PC-9 (cell line): ENCODE measurements around the gene HDGFL2. TPM values are rescaled to one million over a fixed set of nuclear protein-coding genes. Genes with fewer than 3 reads are reported as not detected.

Source experiments
- BruUV-seq: library from RNA; stranded (reverse); fragments of 400-500 nt; replicated peaks from 2 replicates; lab custom pipeline; 2021; lab: Mats Ljungman, UMichigan
- CTCF ChIA-PET: fragments of 300-600 bp; sonication (Branson Sonifier 250); formaldehyde crosslinking; loops from one replicate; lab custom pipeline; 2022; ENCODE audit warnings: antibody characterized with exemption; lab: Charles Lee
- POLR2A ChIA-PET: fragments of 300-600 bp; sonication (Branson Sonifier 250); formaldehyde crosslinking; loops from one replicate; lab custom pipeline; 2022; ENCODE audit warnings: antibody characterized with exemption; ENCODE audit not compliant: unreplicated experiment; lab: Charles Lee
- DNase-seq, 2 experiments: peaks; one replicate each; pipeline versions ENCODE4 v3.0.0 to v3.0.0-alpha.2; 2015 to 2022; ENCODE audit warnings: mixed read lengths in 1 of 2
- H2AFZ ChIP-seq: fragments of 200-600 bp; sonication (generic); 2 replicates; pipeline ENCODE4 v1.8.1; 2017; ENCODE audit warnings: antibody characterized with exemption
- H3F3A ChIP-seq: fragments of 200-600 bp; sonication (generic); 2 replicates; pipeline ENCODE4 v1.8.1; 2017; ENCODE audit warnings: antibody characterized with exemption, mild to moderate bottlenecking, low read depth; ENCODE audit not compliant: insufficient read depth
- H3K27ac ChIP-seq: fragments of 200-600 bp; sonication (generic); 2 replicates; pipeline ENCODE4 v1.6.1; 2016; ENCODE audit warnings: mixed run types
- H3K27me3 ChIP-seq: fragments of 200-600 bp; sonication (generic); 2 replicates; pipeline ENCODE4 v1.6.1; 2016; ENCODE audit warnings: low read depth, mixed run types; ENCODE audit not compliant: insufficient read depth
- H3K36me3 ChIP-seq: fragments of 200-600 bp; sonication (generic); 2 replicates; pipeline ENCODE4 v1.6.1; 2016; ENCODE audit warnings: low read depth, mixed run types
- H3K4me1 ChIP-seq: fragments of 200-600 bp; sonication (generic); replicated peaks from 2 replicates; pipeline ENCODE4 v1.6.1; 2016; ENCODE audit warnings: mixed run types; ENCODE audit not compliant: insufficient read depth
- H3K4me2 ChIP-seq: fragments of 200-600 bp; sonication (generic); 2 replicates; pipeline ENCODE4 v1.6.1; 2017; ENCODE audit warnings: mixed run types
- H3K4me3 ChIP-seq: fragments of 200-600 bp; sonication (generic); 2 replicates; pipeline ENCODE4 v1.6.1; 2016; ENCODE audit warnings: mixed run types
- H3K79me2 ChIP-seq: fragments of 200-600 bp; sonication (generic); 2 replicates; pipeline ENCODE4 v1.6.1; 2017; ENCODE audit warnings: low read depth, mixed run types
- H3K9me2 ChIP-seq: fragments of 200-600 bp; sonication (generic); 2 replicates; pipeline ENCODE4 v1.8.1; 2017; ENCODE audit warnings: mild to moderate bottlenecking; ENCODE audit not compliant: insufficient read depth
- H3K9me3 ChIP-seq: fragments of 200-600 bp; sonication (generic); 2 replicates; pipeline ENCODE4 v1.8.1; 2016; ENCODE audit warnings: low read depth; ENCODE audit not compliant: insufficient read depth
- H4K20me1 ChIP-seq: fragments of 200-600 bp; sonication (generic); 2 replicates; pipeline ENCODE4 v1.8.1; 2017; ENCODE audit not compliant: insufficient read depth
- EZH2 ChIP-seq: fragments of 200-600 bp; sonication (generic); IDR thresholded peaks from 2 replicates; pipeline ENCODE4 v1.8.0; 2017; ENCODE audit warnings: antibody characterized with exemption, low read depth
- intact Hi-C: fragments of 100-400 bp; cut with micrococcal nuclease; formaldehyde crosslinking; loops from one replicate; pipeline ENCODE4 v1.10.0; 2022; ENCODE audit not compliant: unreplicated experiment
- total RNA-seq: library from RNA; stranded (reverse); gene quantifications from 2 replicates; pipeline ENCODE4 v1.2.3, GENCODE V29; 2021
- TF ChIP-seq, protein P1 (sequence below): fragments of 200-600 bp; sonication (generic); conservative IDR thresholded peaks from 2 replicates; pipeline ENCODE4 v1.6.1; 2017; ENCODE audit warnings: mixed run types, antibody characterized with exemption, mild to moderate bottlenecking, moderate library complexity

HDGFL2 gene
- total RNA-seq, 1 experiment from 2014 or later, result 50.8 TPM

DNA sequence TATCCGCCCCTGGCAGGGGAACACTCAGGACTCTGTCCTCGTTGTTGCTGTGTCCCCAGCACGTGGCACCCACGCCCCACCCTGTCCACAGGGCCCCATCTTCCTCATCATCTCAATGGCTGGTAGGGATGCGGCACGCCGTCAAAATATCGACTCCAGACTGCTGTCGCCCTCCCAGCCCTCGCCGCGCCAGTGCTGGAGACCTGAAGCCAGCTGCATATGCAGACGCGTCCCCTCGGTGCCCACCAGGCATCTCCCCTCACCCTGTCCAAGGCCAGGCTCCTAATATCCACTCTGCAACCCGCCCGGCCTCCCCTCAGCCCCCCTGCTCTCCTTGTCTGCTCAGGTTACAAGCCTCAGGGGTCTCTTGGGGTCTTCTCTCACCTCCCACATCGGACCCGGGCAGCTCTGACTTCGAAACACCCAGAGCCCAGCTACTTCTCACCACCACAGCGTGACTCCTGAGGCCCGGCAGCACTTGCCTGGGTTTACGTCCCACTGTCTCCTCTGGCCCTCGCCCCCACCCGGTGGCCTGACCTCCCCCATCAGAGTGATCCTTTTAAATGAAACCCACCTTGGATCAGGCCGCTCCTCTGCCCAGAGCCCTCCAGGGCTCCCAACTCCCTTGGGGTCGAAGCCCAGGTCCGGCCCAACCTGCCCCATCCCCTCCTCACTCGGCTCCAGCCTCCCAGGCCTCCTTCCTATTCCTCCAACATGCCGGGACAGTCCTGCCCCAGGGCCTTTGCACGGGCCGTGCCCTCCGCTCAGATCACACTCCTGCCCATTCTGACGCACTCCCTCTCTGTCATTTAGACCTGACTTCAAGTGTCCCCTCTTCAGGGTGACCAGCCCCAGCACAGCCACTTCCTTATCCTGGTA lies 33.7 kb downstream of the HDGFL2 start:
- no TSS peak for BruUV-seq
- Histone ChIP-seq H3K27ac (no peak overlapping the region), H3K27me3 (no peaks in the 10 kb centered on the region), H3K9me2 (no peaks in the 10 kb centered on the region), H3K4me3 (no peak overlapping the region), H4K20me1 (no peaks in the 10 kb centered on the region), H3F3A (no peaks in the 10 kb centered on the region), H3K36me3 (no peaks in the 10 kb centered on the region), H3K4me2 (no peak overlapping the region), H3K79me2 (no peaks in the 10 kb centered on the region), H3K4me1 (no peaks in the 10 kb centered on the region), H3K9me3 (no peaks in the 10 kb centered on the region), H2AFZ (no peak overlapping the region)
- ChIA-PET POLR2A (no interaction called here), CTCF (no interaction called here)
- no peak for DNase-seq
- intact Hi-C loops, result no loop called here
- TF ChIP-seq, protein P1, sequence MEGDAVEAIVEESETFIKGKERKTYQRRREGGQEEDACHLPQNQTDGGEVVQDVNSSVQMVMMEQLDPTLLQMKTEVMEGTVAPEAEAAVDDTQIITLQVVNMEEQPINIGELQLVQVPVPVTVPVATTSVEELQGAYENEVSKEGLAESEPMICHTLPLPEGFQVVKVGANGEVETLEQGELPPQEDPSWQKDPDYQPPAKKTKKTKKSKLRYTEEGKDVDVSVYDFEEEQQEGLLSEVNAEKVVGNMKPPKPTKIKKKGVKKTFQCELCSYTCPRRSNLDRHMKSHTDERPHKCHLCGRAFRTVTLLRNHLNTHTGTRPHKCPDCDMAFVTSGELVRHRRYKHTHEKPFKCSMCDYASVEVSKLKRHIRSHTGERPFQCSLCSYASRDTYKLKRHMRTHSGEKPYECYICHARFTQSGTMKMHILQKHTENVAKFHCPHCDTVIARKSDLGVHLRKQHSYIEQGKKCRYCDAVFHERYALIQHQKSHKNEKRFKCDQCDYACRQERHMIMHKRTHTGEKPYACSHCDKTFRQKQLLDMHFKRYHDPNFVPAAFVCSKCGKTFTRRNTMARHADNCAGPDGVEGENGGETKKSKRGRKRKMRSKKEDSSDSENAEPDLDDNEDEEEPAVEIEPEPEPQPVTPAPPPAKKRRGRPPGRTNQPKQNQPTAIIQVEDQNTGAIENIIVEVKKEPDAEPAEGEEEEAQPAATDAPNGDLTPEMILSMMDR, result no peak
- TF ChIP-seq EZH2, result no peak

DNA sequence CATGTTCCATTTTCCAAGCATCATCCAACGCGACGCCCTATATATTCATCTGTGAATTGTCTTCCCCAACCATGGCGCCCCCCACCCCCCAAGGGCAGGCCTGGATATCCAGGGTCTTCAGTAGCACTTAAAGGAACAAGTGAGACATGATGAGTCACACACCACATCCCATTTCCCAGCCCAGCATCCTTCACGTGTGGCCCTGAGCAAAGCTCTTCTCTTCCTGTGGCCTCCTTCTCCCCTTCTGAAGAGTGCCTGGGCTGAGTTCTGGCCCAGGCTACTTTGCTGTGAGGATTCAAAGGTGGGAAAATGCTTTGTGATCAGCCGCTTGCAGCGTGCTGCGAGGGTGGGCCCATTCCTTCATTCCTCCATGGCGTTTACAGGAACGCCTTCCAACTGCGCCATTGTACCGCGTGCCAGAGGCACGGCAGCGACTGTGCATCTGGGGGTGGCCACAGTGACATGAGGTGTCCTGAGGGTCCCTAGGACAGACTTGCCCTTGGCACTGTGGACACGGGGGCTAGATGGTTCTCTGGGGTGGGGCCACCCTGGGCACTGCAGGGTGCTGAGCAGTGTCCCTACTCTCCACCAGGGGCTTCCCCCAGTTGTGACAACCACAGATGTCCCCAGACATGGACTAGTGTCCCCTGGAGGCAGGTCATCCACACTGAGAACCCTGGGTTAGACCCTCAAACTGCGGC lies 34.5 kb downstream of the HDGFL2 start:
- H2AFZ ChIP-seq, result no peak overlapping the region
- H3K27me3 ChIP-seq, result no peaks in the 10 kb centered on the region
- no peaks in the 10 kb centered on the region for H3K9me2 ChIP-seq
- H3K9me3 ChIP-seq, result no peaks in the 10 kb centered on the region
- no peaks in the 10 kb centered on the region for H3K79me2 ChIP-seq
- DNase-seq, result no peak
- BruUV-seq, result no TSS peak
- TF ChIP-seq, protein P1, result no peak
- no peak for TF ChIP-seq EZH2
- CTCF ChIA-PET, result no interaction called here
- H3K4me3 ChIP-seq, result no peak overlapping the region
- H3K4me2 ChIP-seq, result no peak overlapping the region
- H3K36me3 ChIP-seq, result no peaks in the 10 kb centered on the region
- no peaks in the 10 kb centered on the region for H3F3A ChIP-seq
- H4K20me1 ChIP-seq, result no peaks in the 10 kb centered on the region
- no peak overlapping the region for H3K27ac ChIP-seq
- intact Hi-C loops, result no loop called here
- no peaks in the 10 kb centered on the region for H3K4me1 ChIP-seq
- POLR2A ChIA-PET, result no interaction called here

DNA sequence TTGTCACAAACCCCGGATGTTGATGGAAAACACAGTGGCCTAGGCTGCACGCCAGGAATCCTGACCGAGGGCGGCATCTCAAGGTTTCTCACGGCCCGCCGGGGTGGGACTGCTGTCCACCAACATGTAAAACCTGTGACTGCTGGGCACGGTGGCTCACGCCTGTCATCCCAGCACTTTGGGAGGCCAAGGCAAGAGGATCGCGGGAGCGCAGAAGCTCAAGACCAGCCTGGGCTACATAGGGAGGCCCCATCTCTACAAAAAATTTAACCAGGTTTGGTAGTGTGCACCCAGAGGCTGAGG lies 35.0 kb downstream of the HDGFL2 start:
- intact Hi-C loops, result no loop called here
- H3K4me1 ChIP-seq, result no peaks in the 10 kb centered on the region
- H3F3A ChIP-seq, result no peaks in the 10 kb centered on the region
- no peaks in the 10 kb centered on the region for H3K9me3 ChIP-seq
- H3K27me3 ChIP-seq, result no peaks in the 10 kb centered on the region
- no peak overlapping the region for H3K27ac ChIP-seq
- no TSS peak for BruUV-seq
- no peak overlapping the region for H3K4me3 ChIP-seq
- POLR2A ChIA-PET, result no interaction called here
- H3K36me3 ChIP-seq, result no peaks in the 10 kb centered on the region
- no peak overlapping the region for H2AFZ ChIP-seq
- no peak for DNase-seq
- no peak for TF ChIP-seq EZH2
- TF ChIP-seq, protein P1, result no peak
- no peaks in the 10 kb centered on the region for H3K9me2 ChIP-seq
- H4K20me1 ChIP-seq, result no peaks in the 10 kb centered on the region
- CTCF ChIA-PET, result no interaction called here
- no peak overlapping the region for H3K4me2 ChIP-seq
- H3K79me2 ChIP-seq, result no peaks in the 10 kb centered on the region
